Mucosa of rectum (tissue), 2 donors: Measurements from ENCODE around the gene FBXO36.

ENCODE experiments used
- H3K27ac ChIP-seq, 2 donors: one replicate each; pipeline ENCODE4 v1.7.0; 2013; ENCODE audit warnings: inconsistent platforms in 2 of 2, low read depth in 2 of 2, low read length in 2 of 2
- H3K27me3 ChIP-seq, 2 donors: one replicate each; pipeline ENCODE4 v1.7.0; 2013; ENCODE audit warnings: low read length in 2 of 2; ENCODE audit not compliant: control insufficient read depth in 2 of 2, insufficient read depth in 2 of 2
- H3K36me3 ChIP-seq, 2 donors: one replicate each; pipeline ENCODE4 v1.7.0; 2013; ENCODE audit warnings: low read length in 2 of 2; ENCODE audit not compliant: control insufficient read depth in 2 of 2, insufficient read depth in 2 of 2
- H3K4me1 ChIP-seq, 2 donors: one replicate each; pipeline ENCODE4 v1.7.0; 2013; ENCODE audit warnings: low read length in 2 of 2, mild to moderate bottlenecking in 1 of 2; ENCODE audit not compliant: control insufficient read depth in 2 of 2, insufficient read depth in 2 of 2
- H3K4me3 ChIP-seq, 2 donors: one replicate each; pipeline ENCODE4 v1.7.0; 2013; ENCODE audit warnings: low read length in 2 of 2
- H3K9ac ChIP-seq, 2 donors: one replicate each; pipeline ENCODE4 v1.7.0; 2013; ENCODE audit warnings: low read length in 2 of 2, low read depth in 1 of 2, mild to moderate bottlenecking in 1 of 2
- H3K9me3 ChIP-seq, 2 donors: one replicate each; pipeline ENCODE4 v1.7.0; 2013; ENCODE audit warnings: low read length in 2 of 2; ENCODE audit not compliant: control insufficient read depth in 2 of 2
- donor health status: healthy.
- donor health status: Normal muscosa, but diverticular disease.

The FBXO36 gene

GRCh38 chr2:230023313-230023712, 101.0 kb downstream of the FBXO36 start:
- Histone ChIP-seq H3K9me3 (no peaks in the 10 kb centered on the region), H3K36me3 (no peaks in the 10 kb centered on the region), H3K4me3 (no peak overlapping the region), H3K27me3 (no peaks in the 10 kb centered on the region), H3K4me1 (no peaks in the 10 kb centered on the region), H3K27ac (no peak overlapping the region), H3K9ac (no peak overlapping the region)

DNA sequence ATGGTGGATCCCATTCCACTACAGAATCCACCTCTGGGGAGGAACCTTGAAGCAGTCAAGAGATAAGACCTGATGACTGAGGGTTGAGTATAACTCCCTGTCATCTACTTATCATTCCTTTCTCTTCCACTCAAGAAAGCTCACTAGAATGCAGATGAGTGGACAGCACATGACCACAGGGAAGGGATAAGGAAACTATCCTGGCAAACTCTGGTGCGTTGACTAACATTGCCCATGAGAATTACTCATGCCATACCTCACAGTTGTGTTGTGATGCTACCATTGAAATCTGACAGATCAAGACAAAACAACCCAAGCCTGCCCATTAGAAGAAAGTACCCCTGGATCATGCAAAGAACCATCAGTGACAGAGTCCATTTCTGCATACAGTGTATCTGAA, 119.9 kb downstream of the FBXO36 start:
- no peak overlapping the region for H3K4me3 ChIP-seq
- H3K4me1 ChIP-seq: no peaks in the 10 kb centered on the region
- H3K9ac ChIP-seq: no peak overlapping the region
- no peaks in the 10 kb centered on the region for H3K36me3 ChIP-seq
- no peaks in the 10 kb centered on the region for H3K27me3 ChIP-seq
- no peak overlapping the region for H3K27ac ChIP-seq
- no peaks in the 10 kb centered on the region for H3K9me3 ChIP-seq

DNA sequence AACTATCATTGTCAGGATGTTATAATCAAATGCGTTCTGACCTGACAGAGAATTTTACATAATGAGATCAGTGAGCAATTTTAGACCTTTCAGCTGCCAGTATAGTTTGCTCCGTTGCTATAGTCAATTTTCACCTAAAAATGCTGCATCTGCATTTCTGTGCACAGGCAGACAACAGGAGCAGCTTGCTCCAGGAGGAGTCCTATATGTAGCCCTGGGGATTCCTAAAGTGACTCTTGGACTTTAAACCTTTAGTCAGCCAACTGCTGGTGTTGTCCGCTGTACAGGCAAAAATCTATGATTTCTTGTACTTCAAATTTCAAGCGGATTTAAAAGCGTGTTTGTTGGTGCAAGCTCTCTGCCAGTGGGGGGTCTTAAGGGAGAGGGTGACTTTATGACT, 120.7 kb downstream of the FBXO36 start:
- Histone ChIP-seq H3K27ac (no peak overlapping the region), H3K27me3 (no peaks in the 10 kb centered on the region), H3K9ac (no peak overlapping the region), H3K36me3 (no peaks in the 10 kb centered on the region), H3K4me1 (no peaks in the 10 kb centered on the region), H3K4me3 (no peak overlapping the region), H3K9me3 (no peaks in the 10 kb centered on the region)

DNA sequence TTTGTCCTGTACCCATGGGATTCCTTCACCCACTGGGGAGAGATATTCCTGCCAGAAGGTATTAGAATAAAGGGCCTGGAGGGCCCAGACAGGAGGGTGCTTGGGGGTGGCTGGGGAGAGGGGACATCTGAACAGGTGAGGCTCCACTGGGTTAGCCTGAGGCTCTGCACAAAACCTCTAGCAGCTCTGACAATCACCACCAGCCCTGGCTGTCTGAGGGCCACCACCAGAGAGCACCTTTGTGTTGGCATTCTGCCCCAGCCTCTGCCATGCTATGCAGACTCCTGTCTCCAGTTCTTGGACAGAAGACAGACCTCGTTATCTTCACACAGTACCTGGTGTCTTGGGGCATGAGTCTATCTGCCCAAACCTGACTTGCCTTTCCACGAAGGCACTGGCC, 121.2 kb downstream of the FBXO36 start:
- Histone ChIP-seq H3K9ac (no peak overlapping the region), H3K9me3 (no peaks in the 10 kb centered on the region), H3K36me3 (no peaks in the 10 kb centered on the region), H3K27ac (no peak overlapping the region), H3K4me3 (no peak overlapping the region), H3K27me3 (no peaks in the 10 kb centered on the region), H3K4me1 (no peaks in the 10 kb centered on the region)

DNA sequence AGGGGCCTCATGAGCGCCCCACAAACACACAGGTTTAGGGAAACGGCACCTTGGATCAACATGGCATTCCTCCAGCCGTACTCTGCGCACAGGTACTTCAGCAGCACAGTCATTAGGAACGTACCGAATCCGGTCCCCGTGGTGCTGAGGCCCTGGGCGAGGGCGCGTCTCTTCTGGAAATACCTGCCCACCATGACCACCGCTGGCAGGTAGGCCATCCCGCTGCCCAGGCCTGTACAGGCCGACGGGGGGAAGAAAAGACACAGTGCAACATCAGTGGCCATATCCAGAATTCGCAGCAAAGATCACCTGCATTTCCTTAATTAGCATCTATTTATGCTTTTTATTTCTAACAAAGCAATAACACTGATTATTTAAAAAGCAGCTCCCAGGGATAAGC, 124.2 kb downstream of the FBXO36 start:
- no peaks in the 10 kb centered on the region for H3K36me3 ChIP-seq
- no peak overlapping the region for H3K27ac ChIP-seq
- H3K4me3 ChIP-seq: no peak overlapping the region
- no peaks in the 10 kb centered on the region for H3K4me1 ChIP-seq
- H3K9me3 ChIP-seq: no peaks in the 10 kb centered on the region
- H3K9ac ChIP-seq: no peak overlapping the region
- H3K27me3 ChIP-seq: no peaks in the 10 kb centered on the region

DNA sequence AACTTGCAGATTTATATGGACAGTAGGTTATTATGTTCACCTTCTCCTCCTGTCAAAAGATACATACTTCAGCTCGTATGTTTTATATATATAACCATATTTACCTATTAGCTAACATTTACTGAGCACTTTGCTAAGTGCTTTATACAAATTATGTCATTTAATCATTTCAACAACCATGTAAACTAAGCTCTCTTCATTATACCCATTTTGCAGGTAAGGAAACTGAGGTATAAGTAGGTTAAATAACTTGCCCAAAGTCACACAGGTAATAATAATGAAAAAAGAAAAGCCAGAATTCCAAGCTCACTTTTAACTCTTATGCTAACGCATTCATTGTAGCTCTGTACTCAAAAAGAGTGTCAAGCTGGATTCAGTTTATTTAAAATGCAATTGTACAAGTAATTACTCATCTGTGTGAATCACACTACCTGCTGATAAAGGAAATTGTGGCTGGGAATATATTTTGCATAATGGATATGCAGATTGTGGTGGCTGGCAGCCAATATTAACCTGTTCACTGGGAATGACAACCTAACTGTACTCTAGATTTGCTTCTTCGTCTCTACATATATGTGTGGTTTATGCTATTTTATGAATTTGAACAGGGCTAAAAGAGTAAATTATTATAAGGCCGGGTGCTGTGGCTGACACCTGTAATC, 125.8 kb downstream of the FBXO36 start:
- Histone ChIP-seq H3K27me3 (no peaks in the 10 kb centered on the region), H3K9ac (no peak overlapping the region), H3K4me1 (no peaks in the 10 kb centered on the region), H3K27ac (no peak overlapping the region), H3K4me3 (no peak overlapping the region), H3K9me3 (no peaks in the 10 kb centered on the region), H3K36me3 (no peaks in the 10 kb centered on the region)

GRCh38 chr2:230050136-230050535, 127.8 kb downstream of the FBXO36 start:
- Histone ChIP-seq H3K27ac (no peak overlapping the region), H3K9me3 (no peaks in the 10 kb centered on the region), H3K4me3 (no peak overlapping the region), H3K27me3 (no peaks in the 10 kb centered on the region), H3K9ac (no peak overlapping the region), H3K4me1 (no peaks in the 10 kb centered on the region), H3K36me3 (no peaks in the 10 kb centered on the region)

DNA sequence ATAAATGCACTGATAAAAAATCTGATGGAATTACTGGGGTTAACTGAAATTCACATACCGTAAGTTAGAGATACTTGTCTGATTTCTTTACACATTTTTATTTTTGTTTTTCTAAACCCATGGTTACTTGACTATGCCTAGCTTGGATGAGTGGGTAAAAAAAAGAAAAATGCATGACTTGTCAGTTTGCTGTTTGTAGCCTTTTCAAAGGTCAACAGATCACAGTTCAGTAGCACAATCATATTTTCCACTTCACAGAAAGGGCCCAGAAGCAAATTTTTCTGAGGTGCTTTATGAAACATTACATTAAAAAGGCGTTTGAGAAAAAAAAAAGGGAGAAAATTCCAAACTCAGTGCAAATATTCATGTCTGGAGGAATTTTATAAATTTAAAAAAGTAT, 130.0 kb downstream of the FBXO36 start:
- Histone ChIP-seq H3K27ac (no peak overlapping the region), H3K27me3 (no peaks in the 10 kb centered on the region), H3K36me3 (no peaks in the 10 kb centered on the region)

GRCh38 chr2:230053753-230054478, 131.6 kb downstream of the FBXO36 start:
- Histone ChIP-seq H3K27ac (no peak overlapping the region), H3K27me3 (no peaks in the 10 kb centered on the region), H3K9me3 (no peaks in the 10 kb centered on the region), H3K9ac (no peak overlapping the region), H3K36me3 (no peaks in the 10 kb centered on the region), H3K4me1 (no peaks in the 10 kb centered on the region), H3K4me3 (no peak overlapping the region)

More for the DNA sequence above, 130.0 kb downstream of the FBXO36 start:
- Histone ChIP-seq H3K4me3 (no peak overlapping the region), H3K9ac (no peak overlapping the region), H3K9me3 (no peaks in the 10 kb centered on the region), H3K4me1 (no peaks in the 10 kb centered on the region)

- Histone ChIP-seq H3K36me3 (no peaks in the 10 kb centered on the region), H3K27me3 (no peaks in the 10 kb centered on the region), H3K27ac (no peak overlapping the region), H3K9ac (no peak overlapping the region), H3K9me3 (no peaks in the 10 kb centered on the region), H3K4me3 (no peak overlapping the region), H3K4me1 (no peaks in the 10 kb centered on the region)
Measured at GRCh38 chr2:230060672-230061293, 138.5 kb downstream of the FBXO36 start.
